Heart right ventricle (tissue), 16 donors: ENCODE results near the gene NT5C1B. TPM values are rescaled to one million over a fixed set of nuclear protein-coding genes. Genes with fewer than 3 reads are reported as not detected.

Experiments used
- ATAC-seq, 8 donors: fragments of 200-7000 bp; cut with Tn5 transposase; one replicate each; pipeline ENCODE4 v1.9.1; 2020; ENCODE audit warnings: mild to moderate bottlenecking in 8 of 8, moderate library complexity in 8 of 8, moderate number of reproducible peaks in 1 of 8
- DNase-seq, 2 donors: peaks; one replicate each; pipeline ENCODE4 v3.0.0-alpha.2; 2020
- H3K27ac ChIP-seq, 10 donors: fragments of 200-600 bp; sonication (generic) in 2 of 10; one replicate each; pipeline versions ENCODE4 v1.5.0 to v1.8.0; 2020 to 2022; ENCODE audit warnings: mild to moderate bottlenecking in 3 of 10
- H3K27me3 ChIP-seq, 7 donors: fragments of 200-600 bp; one replicate each; pipeline ENCODE4 v1.8.0; 2021 to 2022; ENCODE audit warnings: mild to moderate bottlenecking in 2 of 7
- H3K36me3 ChIP-seq, 9 donors: fragments of 200-600 bp; sonication (generic) in 1 of 9; one replicate each; pipeline versions ENCODE4 v1.5.0 to v1.8.0; 2020 to 2022; ENCODE audit warnings: mild to moderate bottlenecking in 2 of 9
- H3K4me1 ChIP-seq, 9 donors: fragments of 200-600 bp; sonication (generic) in 1 of 9; one replicate each; pipeline versions ENCODE4 v1.5.0 to v1.8.0; 2020 to 2022; ENCODE audit warnings: mild to moderate bottlenecking in 4 of 9
- H3K4me3 ChIP-seq, 10 donors: fragments of 200-600 bp; sonication (generic) in 2 of 10; one replicate each; pipeline versions ENCODE4 v1.5.0 to v1.8.0; 2020 to 2022; ENCODE audit warnings: mild to moderate bottlenecking in 7 of 10, moderate library complexity in 2 of 10
- H3K9me3 ChIP-seq, 11 donors: fragments of 200-600 bp in 10 of 11; sonication (generic) in 2 of 11; one replicate each; pipeline versions ENCODE4 v1.5.0 to v1.8.0; 2013 to 2022; ENCODE audit warnings: mild to moderate bottlenecking in 2 of 11, control low read depth in 1 of 11, moderate library complexity in 1 of 11
- WGBS, 2 donors: extraction: QIAGEN DNeasy Blood & Tissue Kit; methylation state at CpG; one replicate each; pipeline ENCODE4 v1.1.7; 2013; ENCODE audit warnings: inconsistent platforms in 1 of 2; 5-methylcytosine and 5-hydroxymethylcytosine counted together
- intact Hi-C, 10 donors: fragments of 100-400 bp; cut with DNase I; formaldehyde crosslinking; loops; one replicate each; pipeline versions ENCODE4 v1.11.1 to v1.14.2; 2022
- polyA plus RNA-seq, 2 donors: library from polyadenylated mRNA; stranded (reverse); fragments of 200-250 nt; gene quantifications; one replicate each; pipeline ENCODE4 v1.2.3, GENCODE V29; 2013
- total RNA-seq, 10 donors: library from RNA; stranded (reverse); fragmentation: NEBNext Ultra II Directional in 3 of 10; extraction: Animal tissue kit (Norgen Biotek cat#: 25700) in 3 of 10; gene quantifications; one replicate each; pipeline versions ENCODE4 v1.2.1 to v1.2.4, GENCODE V29; 2021 to 2023
- TF ChIP-seq, protein P1 (sequence below), 9 donors: fragments of 200-600 bp; sonication (generic) in 2 of 9; IDR thresholded peaks; one replicate each; pipeline versions ENCODE4 v1.5.0 to v1.8.0; 2021 to 2022; ENCODE audit warnings: antibody characterized with exemption in 9 of 9, mild to moderate bottlenecking in 5 of 9, moderate library complexity in 1 of 9
- donor health status: Arrhythmogenic right ventricular cardiomyopathy.
- donor health status: ischemic (EF 13 %, LVEDD 7.1; RV severe dilation, severe dysfunction).
- donor health status: healthy with polysubstance abuse.
- donor health status: DM: no; HTN: yes; CAD: no.
- donor health status: DM: no; HTN: no; CAD: no.
- donor health status: ischemic (EF 25% LVEDD 6.9; RV normal size, moderate dysfunction).
- donor health status: ischemic (EF 25% LVEDD 5.7; RV mildly dilated, moderate dysfunction).
- donor health status: healthy.
- donor health status: DM: yes; HTN: yes; CAD: no.
- donor health status: Ischemic cardiomyopathy.
- donor health status: ischemic (EF 35%, LVEDD 5.7; RV mildly dilated, moderate dysfunction).
- donor health status: nonischemic (EF 11% LVEDD 7.7; RV severe dilation, severe dysfunction).
- donor health status: DM: yes; HTN: yes; CAD: no.
- donor health status: PGD.
- donor health status: ischemic (EF 29% LVEDD 5.4; RV normal size, mild dysfunction).
- donor health status: nonischemic (EF 23%, LVEDD 6.1; RV moderate dilation, normal function).

Gene NT5C1B
- total and polyA plus RNA-seq, 12 donors = not detected

DNA sequence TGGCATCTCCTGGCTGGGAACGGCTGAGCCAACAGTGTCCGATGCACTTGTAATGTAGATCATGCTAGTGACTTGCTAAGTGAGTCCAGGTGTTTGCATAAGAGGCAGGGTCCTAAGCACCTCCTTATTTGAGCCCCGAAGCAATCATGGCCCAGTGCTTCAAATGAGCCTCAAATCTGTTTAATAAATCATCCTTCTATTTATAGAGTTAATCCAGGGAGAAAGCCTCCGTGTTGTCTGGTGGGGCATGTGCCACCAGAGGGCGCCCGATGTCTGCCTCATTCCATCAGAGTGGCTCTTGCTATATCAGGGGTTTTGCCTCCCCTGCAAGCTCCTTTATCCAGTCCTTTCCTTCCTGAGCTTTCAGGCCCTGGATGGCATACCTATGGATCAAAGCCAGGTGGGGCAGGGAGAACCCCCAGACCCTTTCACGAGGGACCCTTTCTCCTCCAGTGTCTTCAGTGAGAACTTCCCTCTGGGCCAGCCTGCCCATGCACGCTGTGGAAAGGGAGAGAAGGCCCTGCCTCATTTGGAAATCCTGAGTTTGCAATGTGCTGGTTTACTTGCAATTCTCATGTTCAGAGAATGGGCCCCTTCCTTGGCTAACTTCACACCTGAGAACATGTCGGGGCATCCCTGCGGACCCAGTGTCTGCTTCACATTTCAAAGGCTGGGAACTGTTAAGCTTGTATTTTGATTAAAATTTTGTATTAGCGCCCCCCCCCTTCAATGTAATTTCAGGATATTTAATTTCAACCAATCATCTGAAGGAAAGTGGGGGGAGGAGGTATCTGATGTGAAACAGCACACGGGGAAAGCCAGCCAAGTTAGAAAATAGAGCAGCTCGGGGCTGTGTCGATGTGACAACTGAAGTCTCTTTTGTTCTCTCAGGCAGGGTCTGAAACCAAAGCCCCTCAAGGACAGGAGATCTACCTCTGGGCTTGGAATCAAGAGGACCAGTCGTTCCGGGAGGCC lies 68.6 kb downstream of the NT5C1B start:
- Histone ChIP-seq H3K4me3 (peak overlapping the region in 6 of 10 donors; percentile 0 to 37 (median 8)), H3K9me3 (no peaks in the 10 kb centered on the region), H3K27ac (peak overlapping the region in 9 of 10 donors; percentile 37 to 79 (median 64)), H3K4me1 (peaks cover 8 to 47% (median 26%) of the 10 kb centered on the region in 9 donors), H3K27me3 (no peaks in the 10 kb centered on the region), H3K36me3 (no peaks in the 10 kb centered on the region)
- TF ChIP-seq, protein P1, sequence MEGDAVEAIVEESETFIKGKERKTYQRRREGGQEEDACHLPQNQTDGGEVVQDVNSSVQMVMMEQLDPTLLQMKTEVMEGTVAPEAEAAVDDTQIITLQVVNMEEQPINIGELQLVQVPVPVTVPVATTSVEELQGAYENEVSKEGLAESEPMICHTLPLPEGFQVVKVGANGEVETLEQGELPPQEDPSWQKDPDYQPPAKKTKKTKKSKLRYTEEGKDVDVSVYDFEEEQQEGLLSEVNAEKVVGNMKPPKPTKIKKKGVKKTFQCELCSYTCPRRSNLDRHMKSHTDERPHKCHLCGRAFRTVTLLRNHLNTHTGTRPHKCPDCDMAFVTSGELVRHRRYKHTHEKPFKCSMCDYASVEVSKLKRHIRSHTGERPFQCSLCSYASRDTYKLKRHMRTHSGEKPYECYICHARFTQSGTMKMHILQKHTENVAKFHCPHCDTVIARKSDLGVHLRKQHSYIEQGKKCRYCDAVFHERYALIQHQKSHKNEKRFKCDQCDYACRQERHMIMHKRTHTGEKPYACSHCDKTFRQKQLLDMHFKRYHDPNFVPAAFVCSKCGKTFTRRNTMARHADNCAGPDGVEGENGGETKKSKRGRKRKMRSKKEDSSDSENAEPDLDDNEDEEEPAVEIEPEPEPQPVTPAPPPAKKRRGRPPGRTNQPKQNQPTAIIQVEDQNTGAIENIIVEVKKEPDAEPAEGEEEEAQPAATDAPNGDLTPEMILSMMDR (IDR thresholded peaks at IDR 0.05) = peak; percentile 82 to 94 (median 90)
- 25 to 34% methylated on average over 16 of the region's 16 CpGs for WGBS, 2 donors
- DNase-seq (peak; percentile 86 to 88), ATAC-seq (peak; percentile 84 to 92 (median 86))
- intact Hi-C loops = loop anchor here (1.0 to 10.0 kb wide), 14 partner anchors 37 to 1343 kb away; partner anchors contain the start of genes RDH14 (in 2 of the 10) and OSR1 (in 1 of the 10)

DNA sequence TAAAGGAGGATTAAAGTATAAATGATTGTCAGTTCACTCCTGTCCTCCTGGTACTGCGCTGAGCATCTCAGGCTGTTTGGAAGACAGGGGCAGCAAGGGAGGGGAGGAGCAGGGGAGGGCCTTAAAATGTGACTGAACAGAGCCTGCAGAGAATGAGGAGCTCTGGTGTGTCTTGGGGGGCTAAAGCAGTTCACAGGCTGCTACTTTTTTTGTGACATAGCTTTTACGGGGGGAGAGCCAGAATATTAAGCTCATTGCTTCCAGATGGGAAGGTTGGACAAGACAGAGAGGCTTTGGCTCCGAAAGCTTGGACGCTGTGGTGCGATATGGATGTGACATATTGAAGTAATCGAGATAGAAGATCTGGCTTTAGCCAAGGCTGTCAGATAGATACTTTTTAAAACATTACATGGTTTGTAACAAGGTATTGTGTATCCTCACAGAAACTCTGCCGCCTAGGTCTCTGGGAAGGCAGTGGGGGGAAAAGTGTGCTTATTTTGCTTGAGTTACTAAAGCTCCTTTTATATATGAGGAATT lies 69.4 kb downstream of the NT5C1B start:
- Histone ChIP-seq H3K27ac (peak overlapping the region in 8 of 10 donors; percentile 3 to 67 (median 44)), H3K4me1 (peaks cover 8 to 47% (median 27%) of the 10 kb centered on the region in 9 donors), H3K36me3 (no peaks in the 10 kb centered on the region), H3K9me3 (no peaks in the 10 kb centered on the region), H3K27me3 (no peaks in the 10 kb centered on the region), H3K4me3 (peak overlapping the region in 2 of 10 donors; percentile 4)
- TF ChIP-seq, protein P1 (IDR thresholded peaks at IDR 0.05) = no peak
- intact Hi-C loops = loop anchor here (1.0 to 10.0 kb wide), 16 partner anchors 37 to 1343 kb away; partner anchors contain the start of genes RDH14 (in 2 of the 10) and OSR1 (in 1 of the 10)
- DNase-seq (no peak), ATAC-seq (peak in 3 of 8 donors; percentile 9 to 31 (median 10))
- WGBS, 2 donors = 38 to 48% methylated on average over 7 of the region's 7 CpGs

DNA sequence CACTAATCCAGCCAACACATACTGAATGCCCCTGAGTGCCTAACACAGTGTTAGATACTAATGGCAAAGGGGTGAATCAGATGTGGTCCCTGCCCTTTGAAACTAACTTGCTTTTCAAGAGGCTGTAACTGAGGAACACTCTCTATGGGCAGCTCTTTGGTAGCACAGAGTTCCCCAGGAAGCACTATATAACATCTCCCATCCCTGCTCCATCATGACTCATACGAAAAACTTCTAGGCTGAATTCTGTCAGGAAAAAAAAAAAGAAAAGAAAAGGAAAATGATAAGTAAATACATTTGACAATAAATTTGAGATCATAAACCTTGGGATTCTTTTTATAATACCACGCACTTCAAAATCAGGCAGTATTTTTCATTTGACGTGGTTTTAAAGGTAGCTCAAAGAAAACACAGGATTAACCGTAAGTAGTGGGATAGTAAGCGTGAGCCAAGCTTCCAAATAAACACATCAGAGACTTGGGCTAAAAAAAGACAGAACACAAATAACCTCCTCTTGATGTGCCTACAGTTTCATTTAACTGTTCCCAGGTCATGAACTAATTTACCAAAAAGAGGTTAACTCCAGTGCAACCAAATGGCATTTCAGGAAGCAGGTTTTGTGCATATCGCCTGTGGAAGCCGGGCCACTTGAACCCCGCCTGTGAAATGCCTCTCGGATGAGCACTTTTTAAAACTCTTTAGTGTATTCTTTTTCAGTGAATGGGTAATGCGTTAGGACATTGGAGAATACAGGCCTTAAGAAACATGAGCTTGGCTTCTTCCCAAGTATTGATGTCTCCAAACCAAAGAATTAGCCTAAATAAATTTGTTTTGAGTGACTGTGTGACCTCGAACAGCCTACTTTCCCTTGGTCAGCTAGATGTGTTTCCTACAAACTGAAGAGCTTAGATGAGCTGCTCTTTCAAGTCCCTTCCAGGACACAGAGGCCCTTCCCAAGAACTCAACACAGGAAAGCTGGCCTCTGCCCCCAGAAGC lies 71.0 kb downstream of the NT5C1B start:
- H3K4me3 ChIP-seq = no peak overlapping the region
- peak overlapping the region in 6 of 10 donors; percentile 6 to 51 (median 22) for H3K27ac ChIP-seq
- no peaks in the 10 kb centered on the region for H3K27me3 ChIP-seq
- H3K36me3 ChIP-seq = no peaks in the 10 kb centered on the region
- intact Hi-C loops = loop anchor here in 6 of 10 donors (2.0 to 10.0 kb wide), 7 partner anchors 81 to 1344 kb away; no protein-coding TSS in a partner anchor
- DNase-seq (no peak), ATAC-seq (peak in 2 of 8 donors; percentile 33 to 53)
- H3K4me1 ChIP-seq = peaks cover 8 to 44% (median 25%) of the 10 kb centered on the region in 9 donors
- TF ChIP-seq, protein P1 (IDR thresholded peaks at IDR 0.05) = no peak
- WGBS, 2 donors = 46 to 53% methylated on average over 11 of the region's 11 CpGs
- H3K9me3 ChIP-seq = no peaks in the 10 kb centered on the region
